ENCODE data around the gene SLC18A2.
"Not testable (repeated sequence)": the region's sequence is repeated elsewhere in the genome, so short reads cannot be mapped to it uniquely, and the experiment has no call there.

DNA sequence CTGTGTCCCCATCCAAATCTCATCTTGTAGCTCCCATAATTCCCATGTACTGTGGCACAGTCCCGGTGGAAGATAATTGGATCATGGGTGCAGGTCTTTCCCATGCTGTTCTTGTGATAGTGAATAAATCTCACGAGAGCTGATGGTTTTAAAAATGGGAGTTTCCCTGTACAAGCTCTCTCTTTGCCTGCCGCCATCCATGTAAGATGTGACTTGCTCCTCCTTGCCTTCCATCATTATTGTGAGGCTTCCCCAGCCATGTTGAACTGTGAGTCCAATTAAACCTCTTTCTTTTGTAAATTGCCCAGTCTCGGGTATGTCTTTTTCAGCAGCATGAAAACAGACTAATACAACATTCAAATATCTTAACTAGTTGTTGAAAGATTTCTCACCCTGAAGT, 10.8 kb upstream of the SLC18A2 start:
- TF ChIP-seq, protein P1, sequence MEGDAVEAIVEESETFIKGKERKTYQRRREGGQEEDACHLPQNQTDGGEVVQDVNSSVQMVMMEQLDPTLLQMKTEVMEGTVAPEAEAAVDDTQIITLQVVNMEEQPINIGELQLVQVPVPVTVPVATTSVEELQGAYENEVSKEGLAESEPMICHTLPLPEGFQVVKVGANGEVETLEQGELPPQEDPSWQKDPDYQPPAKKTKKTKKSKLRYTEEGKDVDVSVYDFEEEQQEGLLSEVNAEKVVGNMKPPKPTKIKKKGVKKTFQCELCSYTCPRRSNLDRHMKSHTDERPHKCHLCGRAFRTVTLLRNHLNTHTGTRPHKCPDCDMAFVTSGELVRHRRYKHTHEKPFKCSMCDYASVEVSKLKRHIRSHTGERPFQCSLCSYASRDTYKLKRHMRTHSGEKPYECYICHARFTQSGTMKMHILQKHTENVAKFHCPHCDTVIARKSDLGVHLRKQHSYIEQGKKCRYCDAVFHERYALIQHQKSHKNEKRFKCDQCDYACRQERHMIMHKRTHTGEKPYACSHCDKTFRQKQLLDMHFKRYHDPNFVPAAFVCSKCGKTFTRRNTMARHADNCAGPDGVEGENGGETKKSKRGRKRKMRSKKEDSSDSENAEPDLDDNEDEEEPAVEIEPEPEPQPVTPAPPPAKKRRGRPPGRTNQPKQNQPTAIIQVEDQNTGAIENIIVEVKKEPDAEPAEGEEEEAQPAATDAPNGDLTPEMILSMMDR (conservative IDR thresholded peaks at IDR 0.05): not testable (repeated sequence)
- TF ChIP-seq ZFX (IDR thresholded peaks at IDR 0.05): not testable (repeated sequence)

Measured in C4-2B (cell line).